Stomach smooth muscle (tissue), 2 donors: Measurements from ENCODE around the gene FAM229B.
"Not testable (repeated sequence)": the region's sequence is repeated elsewhere in the genome, so short reads cannot be mapped to it uniquely, and the experiment has no call there.

ENCODE experiments used
- H3K27ac ChIP-seq: one replicate; pipeline ENCODE4 v1.7.0; 2013; ENCODE audit warnings: mild to moderate bottlenecking, low read length, inconsistent platforms
- H3K27me3 ChIP-seq, 2 donors: one replicate each; pipeline ENCODE4 v1.7.0; 2013; ENCODE audit warnings: low read length in 2 of 2; ENCODE audit not compliant: insufficient read depth in 2 of 2, control insufficient read depth in 1 of 2
- H3K36me3 ChIP-seq, 2 donors: one replicate each; pipeline ENCODE4 v1.7.0; 2013; ENCODE audit warnings: low read length in 2 of 2; ENCODE audit not compliant: control insufficient read depth in 2 of 2, insufficient read depth in 2 of 2
- H3K4me1 ChIP-seq: one replicate; pipeline ENCODE4 v1.7.0; 2013; ENCODE audit warnings: low read length; ENCODE audit not compliant: control insufficient read depth, insufficient read depth
- H3K4me3 ChIP-seq, 2 donors: one replicate each; pipeline ENCODE4 v1.7.0; 2013; ENCODE audit warnings: low read length in 2 of 2
- H3K9ac ChIP-seq, 2 donors: one replicate each; pipeline ENCODE4 v1.7.0; 2013; ENCODE audit warnings: low read length in 2 of 2, mild to moderate bottlenecking in 1 of 2
- H3K9me3 ChIP-seq, 2 donors: one replicate each; pipeline ENCODE4 v1.7.0; 2013; ENCODE audit warnings: low read length in 2 of 2; ENCODE audit not compliant: control insufficient read depth in 2 of 2
- donor health status: healthy.
- donor health status: Pancreatic carcinoma.

FAM229B gene

DNA sequence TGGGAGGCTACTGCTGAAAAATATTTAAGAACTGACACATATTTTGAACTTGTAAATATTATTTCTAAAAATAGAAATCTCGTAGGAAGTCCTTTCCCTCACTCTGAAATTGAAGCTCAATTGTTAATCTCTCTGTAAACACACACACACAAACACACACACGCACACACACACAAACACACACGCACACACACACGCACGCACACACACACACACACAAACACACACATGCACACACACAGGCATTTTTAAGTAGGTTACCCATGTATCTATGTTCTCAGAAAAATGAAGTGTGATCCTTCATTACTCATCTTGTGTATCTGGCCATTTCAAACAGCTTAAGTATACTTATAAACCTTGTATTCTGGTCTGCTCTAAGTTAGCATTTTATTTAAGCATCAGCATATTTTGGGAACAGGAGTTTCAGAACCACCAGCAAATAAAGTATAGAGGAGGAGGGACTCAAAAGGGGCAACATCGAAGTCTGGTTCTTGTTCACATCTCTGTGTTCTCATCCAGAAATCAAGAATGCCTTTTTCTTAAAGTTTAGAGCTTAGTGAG is 21.9 kb upstream of the FAM229B start:
- H3K4me1 ChIP-seq, result peaks cover 4% of the 10 kb centered on the region
- H3K9ac ChIP-seq, result no peak overlapping the region
- H3K9me3 ChIP-seq, result no peaks in the 10 kb centered on the region
- H3K36me3 ChIP-seq, result no peaks in the 10 kb centered on the region
- H3K4me3 ChIP-seq, result no peak overlapping the region
- H3K27ac ChIP-seq, result no peak overlapping the region
- no peaks in the 10 kb centered on the region for H3K27me3 ChIP-seq

DNA sequence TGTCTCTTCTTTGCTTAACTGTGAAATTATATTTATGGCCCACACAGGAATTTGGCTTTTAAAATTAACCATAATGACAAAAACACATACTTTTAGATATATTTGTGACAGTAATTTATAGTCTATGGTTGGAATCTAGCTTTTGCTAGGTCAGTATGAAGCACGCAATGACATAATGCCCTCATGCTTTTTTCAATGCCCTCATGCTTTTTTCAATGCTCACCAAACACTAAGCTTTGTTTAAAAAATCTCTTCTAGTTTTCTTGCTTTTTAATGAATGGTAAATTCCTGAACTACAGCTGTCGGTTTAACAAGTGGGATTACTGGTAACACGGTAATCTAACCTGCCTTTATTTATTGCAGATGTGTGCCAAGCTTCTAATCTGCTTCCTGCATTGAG is 20.8 kb upstream of the FAM229B start:
- Histone ChIP-seq H3K9ac (no peak overlapping the region), H3K9me3 (no peaks in the 10 kb centered on the region), H3K4me3 (no peak overlapping the region), H3K27me3 (no peaks in the 10 kb centered on the region), H3K4me1 (peaks cover 4% of the 10 kb centered on the region), H3K36me3 (no peaks in the 10 kb centered on the region), H3K27ac (no peak overlapping the region)

DNA sequence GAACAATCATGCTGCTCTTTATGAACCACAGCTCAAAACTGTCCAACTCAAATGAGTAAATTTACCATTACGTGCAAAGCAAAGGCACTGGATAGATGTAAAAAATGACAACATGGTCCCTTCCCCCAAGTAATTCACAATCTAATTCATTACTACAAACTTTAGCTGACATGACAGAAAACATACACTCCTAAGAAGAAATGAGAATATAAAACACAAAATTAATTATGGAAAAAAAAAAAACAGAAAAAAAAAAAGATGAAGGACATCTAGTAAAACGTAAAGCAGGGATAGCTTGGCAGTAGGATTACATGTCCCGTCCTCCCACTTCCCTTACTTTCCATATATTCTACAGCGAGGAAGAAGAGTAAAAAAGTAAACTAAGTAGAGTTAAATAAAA is 5.8 kb upstream of the FAM229B start:
- H3K27ac ChIP-seq, result no peak overlapping the region
- H3K27me3 ChIP-seq, result no peaks in the 10 kb centered on the region
- H3K9ac ChIP-seq, result no peak overlapping the region
- no peak overlapping the region for H3K4me3 ChIP-seq
- no peaks in the 10 kb centered on the region for H3K9me3 ChIP-seq
- peaks cover 7 to 19% of the 10 kb centered on the region in 2 donors for H3K36me3 ChIP-seq
- H3K4me1 ChIP-seq, result no peaks in the 10 kb centered on the region

DNA sequence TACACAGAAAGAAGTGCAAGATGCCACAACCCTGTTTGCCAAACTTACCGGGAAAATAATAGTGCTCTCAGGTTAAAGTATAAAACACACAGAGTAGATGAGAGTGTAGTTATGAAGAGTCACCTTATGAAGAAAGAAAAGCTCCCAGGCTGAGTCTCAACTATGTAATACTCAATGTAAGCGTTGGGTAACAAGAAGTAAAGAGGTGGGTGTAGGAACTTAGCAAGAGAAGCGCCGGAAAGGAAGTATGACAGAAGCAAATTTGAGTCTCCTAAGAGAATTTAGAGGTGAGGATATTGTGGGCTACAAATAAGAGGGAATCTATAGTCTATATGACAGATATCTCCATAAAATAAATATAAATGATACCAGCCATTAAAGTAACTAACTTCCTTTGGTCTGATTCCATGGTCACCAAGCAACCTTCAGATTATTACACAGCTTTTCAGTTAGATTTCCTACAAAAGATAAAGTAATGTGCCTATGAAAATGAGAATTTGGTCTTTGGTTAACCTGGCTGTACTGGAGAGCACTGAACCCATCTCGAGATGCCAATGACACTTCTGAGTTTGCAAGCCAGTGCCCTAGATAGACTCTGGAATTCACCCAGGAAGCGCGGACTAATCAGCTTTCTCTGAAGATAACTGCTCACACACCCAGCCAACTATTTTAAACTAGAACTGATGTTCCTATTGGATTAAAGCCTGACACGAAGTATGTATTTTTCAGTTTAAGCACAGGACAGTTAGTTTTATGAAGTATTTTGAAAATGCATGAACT is 1.9 kb upstream of the FAM229B start:
- Histone ChIP-seq H3K27me3 (no peaks in the 10 kb centered on the region), H3K4me3 (no peak overlapping the region), H3K27ac (no peak overlapping the region), H3K9ac (no peak overlapping the region), H3K36me3 (peaks cover 4 to 12% of the 10 kb centered on the region in 2 donors), H3K4me1 (peaks cover 4% of the 10 kb centered on the region), H3K9me3 (no peaks in the 10 kb centered on the region)

DNA sequence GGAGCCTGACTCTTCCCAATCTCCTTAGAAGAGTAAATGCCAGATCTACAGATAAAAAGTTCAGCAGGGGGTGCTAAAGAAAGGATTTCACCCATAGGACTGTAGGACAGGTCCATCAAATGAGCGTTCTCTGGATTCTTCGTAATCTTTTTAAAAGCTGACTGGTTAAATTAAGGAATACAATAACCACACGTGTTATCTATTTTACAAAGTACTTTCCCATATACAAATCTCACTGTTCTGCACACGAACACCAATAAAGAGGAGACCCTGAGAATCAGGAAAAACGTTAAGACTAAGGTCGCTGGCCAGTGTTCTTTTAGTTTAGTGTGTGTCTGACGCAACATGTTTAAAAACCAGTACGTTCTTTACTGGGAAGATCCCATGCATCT is 651 bp upstream of the FAM229B start:
- peak overlapping the region; percentile 61 to 82 for H3K4me3 ChIP-seq
- no peaks in the 10 kb centered on the region for H3K27me3 ChIP-seq
- peak overlapping the region; percentile 72 for H3K27ac ChIP-seq
- H3K4me1 ChIP-seq, result peaks cover 4% of the 10 kb centered on the region
- no peaks in the 10 kb centered on the region for H3K9me3 ChIP-seq
- H3K36me3 ChIP-seq, result peaks cover 2 to 7% of the 10 kb centered on the region in 2 donors
- peak overlapping the region; percentile 80 to 81 for H3K9ac ChIP-seq

DNA sequence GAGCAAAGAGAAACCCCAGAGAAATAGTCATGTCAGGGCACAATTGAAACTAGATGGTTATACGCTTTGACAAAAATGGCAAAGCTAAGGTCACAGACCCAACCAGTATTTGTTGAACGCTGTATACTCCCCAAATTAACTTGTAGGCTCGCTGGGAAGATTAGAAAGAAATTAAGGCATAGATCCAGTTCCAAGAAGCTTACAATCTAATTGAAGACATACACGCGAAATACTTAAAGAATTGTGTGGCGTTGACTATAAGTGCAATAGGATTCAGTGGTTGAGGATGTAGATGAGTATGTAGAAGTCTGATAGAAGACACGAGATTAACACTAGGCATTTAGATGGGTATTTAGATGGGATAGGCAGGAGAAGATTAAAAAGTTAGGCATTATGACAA is 525 bp downstream of the FAM229B start:
- Histone ChIP-seq H3K27me3 (no peaks in the 10 kb centered on the region), H3K9me3 (no peaks in the 10 kb centered on the region), H3K27ac (peak overlapping the region; percentile 72), H3K36me3 (peaks cover 0 to 2% of the 10 kb centered on the region in 2 donors), H3K4me3 (peak overlapping the region; percentile 61 to 82), H3K9ac (peak overlapping the region; percentile 80 to 81), H3K4me1 (peaks cover 4% of the 10 kb centered on the region)

DNA sequence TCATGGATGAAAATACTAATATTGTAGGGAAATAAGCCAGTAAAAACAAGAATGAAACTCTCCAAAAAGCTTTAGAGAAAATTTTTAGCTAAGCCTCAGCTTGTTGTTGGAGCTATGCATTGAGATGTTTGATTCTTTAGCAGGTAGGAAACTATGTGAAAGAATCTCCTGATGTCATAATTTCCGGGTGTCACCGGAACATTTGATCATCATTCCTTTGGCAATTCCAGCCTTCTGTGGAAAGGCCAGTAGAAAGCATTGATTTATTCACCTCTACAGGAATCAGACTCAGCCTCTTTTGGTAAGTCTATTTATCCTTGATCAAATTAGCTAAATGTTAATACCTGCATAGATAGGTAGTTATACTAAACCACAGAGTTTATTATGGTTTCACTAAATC is 9.5 kb downstream of the FAM229B start:
- no peak overlapping the region for H3K9ac ChIP-seq
- no peaks in the 10 kb centered on the region for H3K4me1 ChIP-seq
- H3K36me3 ChIP-seq, result peaks cover 2 to 5% of the 10 kb centered on the region in 2 donors
- H3K4me3 ChIP-seq, result no peak overlapping the region
- no peak overlapping the region for H3K27ac ChIP-seq
- no peaks in the 10 kb centered on the region for H3K27me3 ChIP-seq
- H3K9me3 ChIP-seq, result no peaks in the 10 kb centered on the region

DNA sequence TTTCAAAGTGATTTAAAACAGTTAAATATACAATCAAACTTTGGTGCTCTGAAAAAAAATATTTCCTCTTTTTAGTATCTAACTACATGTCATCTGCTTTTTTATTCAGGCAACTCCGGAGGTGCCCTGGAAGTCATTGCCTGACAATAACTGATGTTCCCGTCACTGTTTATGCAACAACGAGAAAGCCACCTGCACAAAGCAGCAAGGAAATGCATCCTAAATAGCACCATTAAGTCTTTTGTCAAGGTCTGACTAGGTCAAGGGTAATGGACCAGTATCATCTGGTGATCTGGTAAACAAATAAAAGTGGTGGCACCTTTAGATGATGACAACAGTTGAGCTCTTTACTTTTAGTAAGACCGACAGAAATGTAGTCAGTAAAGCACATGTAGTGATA is 13.2 kb downstream of the FAM229B start:
- no peaks in the 10 kb centered on the region for H3K27me3 ChIP-seq
- no peaks in the 10 kb centered on the region for H3K9me3 ChIP-seq
- no peak overlapping the region for H3K4me3 ChIP-seq
- no peak overlapping the region for H3K9ac ChIP-seq
- no peak overlapping the region for H3K27ac ChIP-seq
- H3K36me3 ChIP-seq, result peaks cover 2 to 5% of the 10 kb centered on the region in 2 donors
- H3K4me1 ChIP-seq, result no peaks in the 10 kb centered on the region

DNA sequence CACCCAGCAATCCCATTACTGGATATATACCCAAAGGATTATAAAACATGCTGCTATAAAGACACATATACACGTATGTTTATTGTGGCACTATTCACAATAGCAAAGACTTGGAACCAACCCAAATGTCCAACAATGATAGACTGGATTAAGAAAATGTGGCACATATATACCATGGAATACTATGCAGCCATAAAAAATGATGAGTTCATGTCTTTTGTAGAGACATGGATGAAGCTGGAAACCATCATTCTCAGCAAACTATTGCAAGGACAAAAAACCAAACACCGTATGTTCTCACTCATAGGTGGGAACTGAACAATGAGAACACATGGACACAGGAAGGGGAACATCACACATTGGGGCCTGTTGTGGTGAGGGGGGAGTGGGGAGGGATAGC is 18.6 kb downstream of the FAM229B start:
- H3K36me3 ChIP-seq, result peaks cover 17 to 23% of the 10 kb centered on the region in 2 donors
- H3K27me3 ChIP-seq, H3K27ac ChIP-seq, H3K4me1 ChIP-seq, H3K9me3 ChIP-seq, H3K4me3 ChIP-seq, H3K9ac ChIP-seq: not testable (repeated sequence)

DNA sequence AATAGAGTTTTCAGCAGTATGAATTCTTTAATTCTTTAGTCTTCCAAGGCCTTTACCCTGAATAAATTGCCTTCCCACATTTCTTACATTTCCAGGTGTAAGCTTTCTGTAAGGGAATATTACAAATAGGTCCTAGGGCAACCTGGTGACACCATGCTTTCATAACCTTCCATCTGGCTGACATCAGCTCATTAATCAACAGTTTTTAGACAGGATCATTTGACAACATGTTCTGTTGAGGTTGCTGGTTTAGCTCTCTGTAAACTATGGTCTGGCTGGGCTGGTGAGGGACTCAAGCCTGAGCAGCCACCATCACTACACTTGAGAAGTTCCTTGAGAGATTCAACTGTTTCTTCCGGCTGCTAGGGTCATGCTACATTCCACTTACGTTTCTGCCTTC is 19.2 kb downstream of the FAM229B start:
- Histone ChIP-seq H3K36me3 (peaks cover 17 to 26% of the 10 kb centered on the region in 2 donors), H3K9ac (no peak overlapping the region), H3K9me3 (no peaks in the 10 kb centered on the region), H3K27ac (no peak overlapping the region), H3K4me1 (no peaks in the 10 kb centered on the region), H3K27me3 (no peaks in the 10 kb centered on the region), H3K4me3 (no peak overlapping the region)

DNA sequence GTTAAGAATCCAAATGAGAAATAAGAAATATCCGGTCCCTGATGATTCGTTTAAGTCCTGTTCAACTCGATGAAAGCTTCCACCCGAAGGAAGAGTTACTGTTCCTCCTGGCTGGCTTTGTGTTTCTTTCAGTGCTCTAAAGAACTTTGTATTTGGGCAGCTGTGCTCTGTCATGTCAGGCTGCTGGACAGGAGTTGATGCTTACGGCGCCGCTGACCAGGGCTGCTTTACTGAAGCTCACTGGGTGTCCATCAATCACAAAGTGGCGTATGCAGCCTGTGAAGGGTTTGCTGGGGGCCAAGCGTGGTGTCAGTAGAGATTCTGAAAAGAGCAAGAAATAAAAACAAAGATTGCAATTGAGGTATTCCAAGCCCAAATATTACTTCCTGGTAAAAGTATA is 21.9 kb downstream of the FAM229B start:
- Histone ChIP-seq H3K9ac (no peak overlapping the region), H3K36me3 (peaks cover 33 to 48% of the 10 kb centered on the region in 2 donors), H3K4me1 (no peaks in the 10 kb centered on the region), H3K27me3 (no peaks in the 10 kb centered on the region), H3K27ac (peak overlapping the region; percentile 61), H3K9me3 (no peaks in the 10 kb centered on the region), H3K4me3 (no peak overlapping the region)
